Measurements from ENCODE around the gene PRKN.

DNA sequence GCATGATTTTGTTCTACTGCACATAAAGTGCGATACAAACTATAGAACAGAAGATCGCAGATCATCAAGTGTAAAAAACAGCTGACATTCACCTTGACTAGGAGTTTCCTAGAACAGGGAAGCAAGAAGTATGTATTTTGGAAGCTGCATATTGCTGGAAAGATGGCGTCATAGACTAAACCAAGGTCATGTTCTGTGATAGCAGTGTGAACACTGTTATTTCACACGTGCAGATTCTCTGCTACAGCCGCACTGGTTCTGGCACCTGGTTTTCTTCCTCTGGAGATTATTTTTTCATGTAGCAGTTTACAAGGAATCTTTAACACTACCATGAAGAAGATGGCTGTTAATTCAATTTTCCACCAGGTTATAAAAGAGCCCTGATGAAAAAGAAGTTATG lies 681.2 kb downstream of the PRKN start:
- TF ChIP-seq CTCF (conservative IDR thresholded peaks at IDR 0.05; ENCODE audit: low read depth in 2 of 2) (no peak), POLR2AphosphoS5 (IDR thresholded peaks at IDR 0.05; ENCODE audit: low read depth) (no peak), NANOG (IDR thresholded peaks at IDR 0.05; ENCODE audit: borderline replicate concordance) (no peak), ZNF114 (CRISPR knock-in tag; IDR thresholded peaks at IDR 0.05) (no peak), EZH2phosphoT487 (IDR thresholded peaks at IDR 0.05; ENCODE audit: unreplicated experiment) (no peak)

Measured in GM23338 (cell line).